Tibial nerve (tissue), 4 donors: Measurements from ENCODE around the gene HSH2D.

ENCODE experiments used
- CTCF ChIP-seq, 5 experiments: fragments of 200-600 bp in 3 of 5; fragments of 450-650 bp in 2 of 5; sonication (generic) in 3 of 5; IDR thresholded peaks; one replicate each; pipeline ENCODE4 v1.5.1; 2016 to 2019; ENCODE audit warnings: antibody characterized with exemption in 5 of 5, mild to moderate bottlenecking in 3 of 5, moderate library complexity in 2 of 5
- EP300 ChIP-seq, 2 donors: sonication (generic); formaldehyde crosslinking; IDR thresholded peaks; one replicate each; pipeline ENCODE4 v1.6.1; 2017; ENCODE audit warnings: antibody characterized with exemption in 2 of 2, mild to moderate bottlenecking in 1 of 2
- POLR2A ChIP-seq, 2 donors: fragments of 450-650 bp; IDR thresholded peaks; one replicate each; pipeline ENCODE4 v1.6.1; 2017; ENCODE audit warnings: antibody characterized with exemption in 2 of 2, mild to moderate bottlenecking in 2 of 2, moderate library complexity in 2 of 2

- no peak for TF ChIP-seq EP300 (IDR thresholded peaks at IDR 0.05)
- TF ChIP-seq CTCF (IDR thresholded peaks at IDR 0.05), result no peak
- no peak for TF ChIP-seq POLR2A (IDR thresholded peaks at IDR 0.05)
Observed at GRCh38 chr19:16197188-16197621, 53.7 kb downstream of the HSH2D start.
